ENCODE measurements around the gene CDC20. TPM values are rescaled to one million over a fixed set of nuclear protein-coding genes. Genes with fewer than 3 reads are reported as not detected.

Gene CDC20
- total and polyA plus RNA-seq, 8 donors: 1.8 to 31.4 (median 11.0) TPM

DNA sequence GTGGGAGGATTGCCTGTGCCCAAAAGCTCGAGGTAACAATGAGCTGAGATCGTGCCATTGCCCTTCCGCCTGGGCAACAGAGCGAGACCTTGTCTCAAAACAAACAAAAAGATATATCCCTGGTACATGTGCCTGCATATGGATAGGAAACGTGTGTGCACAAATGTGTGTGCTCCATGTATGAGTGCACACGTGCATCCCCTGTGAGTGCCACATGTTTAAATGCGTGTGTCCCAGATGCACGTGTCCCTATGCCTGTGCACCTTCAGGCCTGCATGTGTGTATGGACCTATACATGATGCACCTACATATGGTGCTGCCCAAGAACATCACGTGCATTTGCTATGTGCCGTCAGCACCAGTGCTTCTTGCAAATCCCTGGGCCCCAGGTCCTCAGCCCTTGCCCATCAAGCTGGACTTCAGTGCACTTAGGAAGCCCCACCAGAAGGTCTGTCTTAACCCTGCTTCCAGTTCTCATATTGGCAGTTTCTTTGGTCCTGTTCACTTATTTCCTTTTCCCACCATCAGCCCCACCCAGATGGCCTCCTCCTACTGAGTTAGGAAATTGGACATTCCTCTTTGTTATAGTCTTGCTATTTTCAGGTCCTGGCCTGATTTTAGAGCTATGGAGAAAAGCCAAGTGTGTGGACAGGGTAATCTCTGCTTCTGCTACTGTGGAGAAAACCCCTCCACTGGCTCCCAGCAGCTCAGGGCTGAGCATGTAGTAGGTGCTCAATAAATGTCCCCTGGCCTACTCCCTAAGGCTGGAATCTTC is 42.6 kb upstream of the CDC20 start:
- Histone ChIP-seq H3K27me3 (no peaks in the 10 kb centered on the region), H3K36me3 (peaks cover 0 to 4% (median 0%) of the 10 kb centered on the region in 4 donors), H3K4me1 (no peaks in the 10 kb centered on the region), H3K9me3 (no peaks in the 10 kb centered on the region), H3K27ac (no peak overlapping the region), H3K4me3 (no peak overlapping the region)
- TF ChIP-seq POLR2A (IDR thresholded peaks at IDR 0.05) (no peak), POLR2AphosphoS5 (IDR thresholded peaks at IDR 0.05) (no peak), EP300 (IDR thresholded peaks at IDR 0.05) (no peak)
- TF ChIP-seq, protein P1, sequence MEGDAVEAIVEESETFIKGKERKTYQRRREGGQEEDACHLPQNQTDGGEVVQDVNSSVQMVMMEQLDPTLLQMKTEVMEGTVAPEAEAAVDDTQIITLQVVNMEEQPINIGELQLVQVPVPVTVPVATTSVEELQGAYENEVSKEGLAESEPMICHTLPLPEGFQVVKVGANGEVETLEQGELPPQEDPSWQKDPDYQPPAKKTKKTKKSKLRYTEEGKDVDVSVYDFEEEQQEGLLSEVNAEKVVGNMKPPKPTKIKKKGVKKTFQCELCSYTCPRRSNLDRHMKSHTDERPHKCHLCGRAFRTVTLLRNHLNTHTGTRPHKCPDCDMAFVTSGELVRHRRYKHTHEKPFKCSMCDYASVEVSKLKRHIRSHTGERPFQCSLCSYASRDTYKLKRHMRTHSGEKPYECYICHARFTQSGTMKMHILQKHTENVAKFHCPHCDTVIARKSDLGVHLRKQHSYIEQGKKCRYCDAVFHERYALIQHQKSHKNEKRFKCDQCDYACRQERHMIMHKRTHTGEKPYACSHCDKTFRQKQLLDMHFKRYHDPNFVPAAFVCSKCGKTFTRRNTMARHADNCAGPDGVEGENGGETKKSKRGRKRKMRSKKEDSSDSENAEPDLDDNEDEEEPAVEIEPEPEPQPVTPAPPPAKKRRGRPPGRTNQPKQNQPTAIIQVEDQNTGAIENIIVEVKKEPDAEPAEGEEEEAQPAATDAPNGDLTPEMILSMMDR (IDR thresholded peaks at IDR 0.05): no peak
- DNase-seq: no peak
- 87 to 93% (median 92%) methylated on average over 10 of the region's 10 CpGs for WGBS, 5 donors
- intact Hi-C loops (cut with DNase I; ENCODE audit: low total_unique reads): no loop called here

DNA sequence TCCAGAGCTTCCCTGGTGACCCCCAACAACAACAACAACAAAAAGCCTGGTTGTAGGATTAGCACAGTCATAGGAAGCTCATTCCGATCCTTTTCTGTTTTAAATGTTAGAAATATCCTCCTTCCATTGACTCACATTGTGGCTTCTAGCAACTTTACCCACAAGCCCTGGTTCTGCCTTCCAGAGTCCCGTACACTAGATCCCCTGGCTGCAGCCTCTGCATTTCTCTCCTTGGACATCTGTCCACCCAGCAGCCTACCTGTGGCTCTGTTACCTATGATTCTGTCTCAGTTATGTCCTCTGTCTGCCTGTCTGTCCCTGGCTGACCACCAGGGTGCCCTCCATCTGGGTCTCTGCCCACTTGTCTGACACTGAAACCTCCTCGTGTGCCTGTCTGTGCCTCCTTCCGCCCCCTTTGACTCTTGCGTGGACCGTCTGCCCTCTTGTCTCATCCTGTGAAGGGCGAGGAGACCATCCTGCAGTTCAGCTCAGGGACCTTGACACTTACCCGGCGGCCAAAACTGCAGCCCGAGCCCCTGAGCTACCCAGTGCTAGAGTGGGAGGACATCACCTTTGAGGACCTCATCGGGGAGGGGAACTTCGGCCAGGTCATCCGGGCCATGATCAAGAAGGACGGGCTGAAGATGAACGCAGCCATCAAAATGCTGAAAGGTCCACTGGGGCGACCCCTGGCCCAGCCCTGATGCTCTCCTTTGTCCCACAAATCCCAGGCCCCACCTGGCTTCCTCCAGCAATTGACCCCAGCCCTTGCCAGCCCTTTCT is 41.9 kb upstream of the CDC20 start:
- TF ChIP-seq POLR2A (IDR thresholded peaks at IDR 0.05) (no peak), POLR2AphosphoS5 (IDR thresholded peaks at IDR 0.05) (no peak), EP300 (IDR thresholded peaks at IDR 0.05) (no peak)
- TF ChIP-seq, protein P1 (IDR thresholded peaks at IDR 0.05): no peak
- intact Hi-C loops (cut with DNase I; ENCODE audit: low total_unique reads): no loop called here
- Histone ChIP-seq H3K4me3 (no peak overlapping the region), H3K27ac (no peak overlapping the region), H3K27me3 (no peaks in the 10 kb centered on the region), H3K36me3 (peaks cover 0 to 4% (median 0%) of the 10 kb centered on the region in 4 donors), H3K4me1 (no peaks in the 10 kb centered on the region), H3K9me3 (no peaks in the 10 kb centered on the region)
- no peak for DNase-seq
- 86 to 90% (median 88%) methylated on average over 16 of the region's 16 CpGs for WGBS, 5 donors

DNA sequence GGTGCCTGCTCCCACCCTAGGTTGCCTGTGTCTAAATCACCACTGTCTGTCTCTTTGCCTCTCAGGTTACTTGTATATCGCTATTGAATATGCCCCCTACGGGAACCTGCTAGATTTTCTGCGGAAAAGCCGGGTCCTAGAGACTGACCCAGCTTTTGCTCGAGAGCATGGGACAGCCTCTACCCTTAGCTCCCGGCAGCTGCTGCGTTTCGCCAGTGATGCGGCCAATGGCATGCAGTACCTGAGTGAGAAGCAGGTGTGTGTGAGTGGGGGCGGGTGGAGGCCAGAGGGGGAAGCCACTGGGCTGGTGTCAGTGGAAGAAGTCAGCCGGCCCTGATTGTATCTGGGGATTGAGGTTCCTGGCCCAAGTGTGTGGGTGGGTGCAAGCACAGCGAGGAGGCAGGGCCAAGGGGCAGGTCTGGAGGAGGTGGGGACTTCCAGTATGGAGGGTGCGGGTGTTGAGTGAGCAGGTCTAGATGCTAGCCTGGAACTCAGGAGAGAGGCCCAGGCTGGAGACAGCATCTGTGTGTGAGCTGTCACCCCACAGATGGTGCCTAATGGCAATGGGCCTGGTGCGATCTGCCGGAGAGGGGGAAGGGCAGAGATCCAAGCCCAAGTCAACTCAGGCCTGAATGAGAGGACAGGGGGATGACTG is 40.8 kb upstream of the CDC20 start:
- H3K9me3 ChIP-seq: no peaks in the 10 kb centered on the region
- H3K4me1 ChIP-seq: no peaks in the 10 kb centered on the region
- no peak for DNase-seq
- H3K27me3 ChIP-seq: no peaks in the 10 kb centered on the region
- H3K36me3 ChIP-seq: peaks cover 0 to 4% (median 0%) of the 10 kb centered on the region in 4 donors
- intact Hi-C loops (cut with DNase I; ENCODE audit: low total_unique reads): no loop called here
- H3K27ac ChIP-seq: no peak overlapping the region
- H3K4me3 ChIP-seq: no peak overlapping the region
- 82 to 89% (median 87%) methylated on average over 15 of the region's 15 CpGs for WGBS, 5 donors
- TF ChIP-seq EP300 (IDR thresholded peaks at IDR 0.05): no peak
- TF ChIP-seq, protein P1 (IDR thresholded peaks at IDR 0.05): no peak
- TF ChIP-seq POLR2AphosphoS5 (IDR thresholded peaks at IDR 0.05): no peak
- no peak for TF ChIP-seq POLR2A (IDR thresholded peaks at IDR 0.05)

DNA sequence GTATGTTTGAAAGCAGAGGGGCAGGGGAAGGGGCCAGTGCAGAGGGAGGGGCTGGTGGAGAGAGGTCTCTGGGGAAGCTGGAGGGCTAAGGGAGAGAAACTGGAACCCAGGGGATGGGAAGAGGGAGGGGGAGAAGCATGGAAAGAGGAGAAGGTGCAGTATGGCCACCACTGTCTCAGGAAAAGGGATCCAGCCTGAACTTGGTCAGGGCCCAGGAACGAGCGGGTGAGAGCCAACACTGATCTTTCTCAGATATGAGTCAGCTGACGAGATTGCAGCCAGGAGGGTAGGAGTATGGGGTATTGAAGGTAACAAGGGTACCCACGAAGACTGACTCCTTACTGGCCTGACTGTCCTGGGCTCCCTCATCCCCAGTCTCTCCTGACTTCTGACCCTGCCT is 40.0 kb upstream of the CDC20 start:
- no peak for DNase-seq
- Histone ChIP-seq H3K27ac (no peak overlapping the region), H3K36me3 (peaks cover 0 to 4% (median 0%) of the 10 kb centered on the region in 4 donors), H3K9me3 (no peaks in the 10 kb centered on the region), H3K4me3 (no peak overlapping the region), H3K4me1 (no peaks in the 10 kb centered on the region), H3K27me3 (no peaks in the 10 kb centered on the region)
- TF ChIP-seq, protein P1 (IDR thresholded peaks at IDR 0.05): no peak
- TF ChIP-seq POLR2A (IDR thresholded peaks at IDR 0.05) (no peak), EP300 (IDR thresholded peaks at IDR 0.05) (no peak), POLR2AphosphoS5 (IDR thresholded peaks at IDR 0.05) (no peak)
- 64 to 73% (median 68%) methylated on average over 4 of the region's 4 CpGs for WGBS, 5 donors
- intact Hi-C loops (cut with DNase I; ENCODE audit: low total_unique reads): no loop called here

Measured in stomach (tissue), 9 donors.